SH-SY5Y (cell line): ENCODE data around the gene FAM184B.

Experiments
- GATA2 ChIP-seq: IDR thresholded peaks from 2 replicates; pipeline ENCODE4 v1.6.1; 2011; ENCODE audit warnings: mild to moderate bottlenecking, low read depth, low read length
- GATA3 ChIP-seq: IDR thresholded peaks from 2 replicates; pipeline ENCODE4 v1.6.1; 2011; ENCODE audit warnings: low read depth, mild to moderate bottlenecking, low read length, moderate library complexity

DNA sequence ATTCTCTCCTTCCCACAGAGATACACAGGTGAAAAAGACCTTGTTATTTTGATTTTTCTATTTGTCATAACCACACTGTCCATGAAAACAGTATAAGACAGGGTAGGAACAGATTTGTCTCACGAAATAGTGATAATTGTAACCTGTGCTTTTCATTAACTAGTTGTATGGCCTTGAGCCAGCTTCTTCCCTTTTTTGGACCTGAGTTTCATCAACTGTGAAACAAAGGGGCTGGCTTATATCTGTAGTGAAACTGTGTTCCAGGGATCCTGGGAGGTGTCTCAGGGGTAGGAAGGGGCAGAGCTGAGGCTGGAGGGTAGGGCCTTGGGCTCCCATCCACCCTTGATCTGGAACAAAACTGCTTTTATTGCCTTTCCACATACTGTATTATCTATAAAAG, 116.1 kb downstream of the FAM184B start:
- TF ChIP-seq GATA2 (no peak), GATA3 (no peak)
